Activated CD4-positive, alpha-beta T cell treated with anti-CD3 and anti-CD28 coated beads, Interleukin-2, amount 50 U/mL, for 24 hours (primary cell): ENCODE data around the gene GET4.

Source experiments
- DNase-seq, 2 donors: peaks; one replicate each; pipeline ENCODE4 v3.0.0-alpha.2; 2020; ENCODE audit warnings: low read depth in 1 of 2, low spot score in 1 of 2

Gene GET4

GRCh38 chr7:945556-946255 lies 69.4 kb downstream of the GET4 start:
- DNase-seq: no peak
